GM18519 (cell line): Measurements from ENCODE around the gene TAAR6.
"Not testable (repeated sequence)": the region's sequence is repeated elsewhere in the genome, so short reads cannot be mapped to it uniquely, and the experiment has no call there.

Experiments used
- ATAC-seq: cut with Tn5 transposase; IDR thresholded peaks from one replicate; pipeline ENCODE4 v1.9.1; 2021; ENCODE audit warnings: mild to moderate bottlenecking, moderate library complexity; ENCODE audit not compliant: unreplicated experiment, low FRiP score

TAAR6 gene, protein sequence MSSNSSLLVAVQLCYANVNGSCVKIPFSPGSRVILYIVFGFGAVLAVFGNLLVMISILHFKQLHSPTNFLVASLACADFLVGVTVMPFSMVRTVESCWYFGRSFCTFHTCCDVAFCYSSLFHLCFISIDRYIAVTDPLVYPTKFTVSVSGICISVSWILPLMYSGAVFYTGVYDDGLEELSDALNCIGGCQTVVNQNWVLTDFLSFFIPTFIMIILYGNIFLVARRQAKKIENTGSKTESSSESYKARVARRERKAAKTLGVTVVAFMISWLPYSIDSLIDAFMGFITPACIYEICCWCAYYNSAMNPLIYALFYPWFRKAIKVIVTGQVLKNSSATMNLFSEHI

DNA sequence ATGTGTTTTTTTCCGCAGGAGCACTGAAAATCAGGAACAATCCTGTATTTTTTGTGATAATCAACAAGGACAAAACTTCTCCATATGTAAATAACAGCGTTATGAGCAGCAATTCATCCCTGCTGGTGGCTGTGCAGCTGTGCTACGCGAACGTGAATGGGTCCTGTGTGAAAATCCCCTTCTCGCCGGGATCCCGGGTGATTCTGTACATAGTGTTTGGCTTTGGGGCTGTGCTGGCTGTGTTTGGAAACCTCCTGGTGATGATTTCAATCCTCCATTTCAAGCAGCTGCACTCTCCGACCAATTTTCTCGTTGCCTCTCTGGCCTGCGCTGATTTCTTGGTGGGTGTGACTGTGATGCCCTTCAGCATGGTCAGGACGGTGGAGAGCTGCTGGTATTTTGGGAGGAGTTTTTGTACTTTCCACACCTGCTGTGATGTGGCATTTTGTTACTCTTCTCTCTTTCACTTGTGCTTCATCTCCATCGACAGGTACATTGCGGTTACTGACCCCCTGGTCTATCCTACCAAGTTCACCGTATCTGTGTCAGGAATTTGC is at the start of gene TAAR6:
Gene TAAR6 (plus strand): TSS at position 102 of the 557 bp plus-strand sequence. CDS start 0 bp downstream, at position 102.
- no peak for ATAC-seq

DNA sequence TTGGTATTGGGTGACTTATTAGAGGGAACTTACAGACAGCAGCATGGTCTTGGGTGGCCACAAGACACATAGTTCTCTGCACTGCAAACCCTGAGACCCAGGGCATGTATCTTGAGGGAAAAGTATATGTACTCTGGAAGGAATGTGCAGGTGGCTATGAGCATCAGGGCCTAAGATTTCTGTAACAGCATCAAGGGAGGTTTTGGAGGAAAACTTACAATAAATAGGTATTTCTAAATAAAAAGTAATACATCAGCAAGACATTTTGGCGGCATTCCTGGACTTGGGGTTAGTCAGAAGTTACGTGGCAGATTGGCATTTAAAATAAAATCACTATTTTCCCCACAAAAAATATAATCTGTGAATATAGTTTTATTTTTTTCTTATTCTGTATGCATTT is 49.2 kb upstream of the TAAR6 start:
- ATAC-seq: no peak

DNA sequence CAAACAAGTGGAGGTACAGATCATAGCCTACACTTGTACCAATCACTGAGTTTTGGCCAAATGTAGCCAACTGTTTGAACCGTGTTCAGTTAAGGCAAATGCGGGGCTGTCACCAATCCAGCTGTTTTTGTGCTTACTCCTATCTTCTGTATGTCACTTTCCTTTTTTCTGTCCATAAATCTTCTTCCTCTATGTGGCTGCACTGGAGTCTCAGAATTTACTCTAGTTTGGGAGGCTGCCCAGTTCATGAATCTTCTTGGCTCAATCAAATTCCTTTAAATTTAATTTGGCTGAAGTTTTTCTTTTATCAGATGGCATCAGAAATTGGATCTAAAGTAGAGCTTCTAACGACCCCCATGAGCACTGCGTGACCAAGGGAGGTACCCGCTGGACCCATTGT is 45.5 kb upstream of the TAAR6 start:
- no peak for ATAC-seq

DNA sequence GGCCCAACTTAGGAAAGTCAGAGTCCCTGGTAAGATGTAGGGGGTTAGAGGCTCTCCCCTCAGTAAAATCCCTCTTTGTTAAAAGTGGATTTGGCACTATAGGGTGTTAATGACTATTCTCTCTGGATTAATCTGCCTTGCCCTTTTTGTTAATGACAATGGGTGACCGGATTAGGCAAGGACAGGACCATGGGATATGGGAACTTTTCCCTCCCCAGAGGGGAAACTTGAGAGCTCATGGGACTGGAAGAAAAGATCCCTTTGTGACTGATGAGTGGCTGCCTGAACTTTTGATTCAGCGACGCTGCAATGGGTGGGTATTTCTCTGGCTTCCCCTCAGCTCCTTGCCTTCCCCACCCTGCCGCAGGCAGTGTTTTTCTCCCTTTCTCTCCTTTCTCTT is 44.3 kb upstream of the TAAR6 start:
- no peak for ATAC-seq

DNA sequence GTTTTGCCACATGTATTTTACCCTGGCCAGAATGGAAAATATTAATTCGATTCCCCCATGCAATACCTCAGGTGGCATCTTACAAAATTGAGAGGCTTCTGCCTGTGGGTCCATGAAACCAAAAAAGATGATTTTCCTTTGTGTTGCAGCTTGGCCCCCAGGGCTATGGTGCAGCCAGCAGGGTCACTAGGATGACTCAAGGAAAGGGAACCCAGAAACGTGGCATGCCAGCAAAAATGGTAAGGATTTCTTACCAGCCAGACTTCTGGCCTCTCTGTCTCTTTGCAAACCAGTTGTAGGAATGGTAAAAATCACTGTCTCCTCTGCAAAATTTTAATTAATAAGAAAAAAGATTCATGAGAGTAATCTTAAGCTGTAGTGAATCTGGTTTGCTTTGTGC is 43.7 kb upstream of the TAAR6 start:
- ATAC-seq: no peak

DNA sequence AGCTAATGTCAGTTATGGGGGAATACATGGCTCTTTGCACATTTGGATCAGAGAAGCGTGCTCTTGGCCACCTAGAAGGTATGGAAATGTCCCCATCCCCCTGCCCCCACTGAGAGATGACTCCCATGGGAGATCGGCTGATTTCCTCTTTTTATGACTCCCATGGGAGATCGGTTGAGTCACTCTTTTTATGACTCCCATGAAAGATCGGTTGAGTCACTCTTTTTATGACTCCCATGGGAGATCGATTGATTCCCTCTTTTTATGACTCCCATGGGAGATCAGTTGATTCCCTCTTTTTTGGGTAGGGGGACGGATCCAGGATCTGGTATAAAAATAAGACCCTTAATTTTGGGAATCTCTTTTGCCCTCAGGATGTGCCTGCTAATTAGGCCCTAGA is 42.3 kb upstream of the TAAR6 start:
- ATAC-seq: no peak

DNA sequence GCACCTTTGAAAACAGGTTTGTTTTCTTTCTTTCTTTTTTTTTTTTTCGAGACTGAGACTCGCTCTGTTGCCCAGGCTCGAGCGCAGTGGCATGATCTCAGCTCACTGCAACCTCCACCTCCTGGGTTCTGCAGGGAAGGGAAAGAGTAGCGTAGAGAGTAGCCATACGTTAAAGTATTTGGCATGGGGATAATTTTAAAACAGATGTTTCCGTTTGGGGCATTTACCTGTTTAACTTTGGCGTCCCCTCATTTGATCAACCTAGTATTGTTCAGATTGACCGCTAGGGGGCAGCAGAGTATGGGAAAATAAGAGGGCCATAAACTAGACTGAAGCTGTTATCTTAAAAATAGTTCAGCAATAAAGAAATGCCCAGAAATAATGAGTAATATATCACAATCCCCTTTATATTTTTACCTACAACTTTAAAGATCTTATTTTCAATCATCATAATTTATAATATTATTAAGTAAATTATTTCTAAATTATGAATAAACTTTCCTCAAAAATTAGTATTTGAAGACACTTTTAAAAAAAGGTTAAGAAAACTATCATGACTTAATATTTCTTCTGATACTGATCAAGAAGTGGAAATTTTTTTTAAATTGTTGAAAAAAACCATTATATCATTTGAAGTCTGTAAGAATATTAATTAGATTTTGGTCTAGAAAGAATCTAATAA is 39.7 kb upstream of the TAAR6 start:
- ATAC-seq: no peak

DNA sequence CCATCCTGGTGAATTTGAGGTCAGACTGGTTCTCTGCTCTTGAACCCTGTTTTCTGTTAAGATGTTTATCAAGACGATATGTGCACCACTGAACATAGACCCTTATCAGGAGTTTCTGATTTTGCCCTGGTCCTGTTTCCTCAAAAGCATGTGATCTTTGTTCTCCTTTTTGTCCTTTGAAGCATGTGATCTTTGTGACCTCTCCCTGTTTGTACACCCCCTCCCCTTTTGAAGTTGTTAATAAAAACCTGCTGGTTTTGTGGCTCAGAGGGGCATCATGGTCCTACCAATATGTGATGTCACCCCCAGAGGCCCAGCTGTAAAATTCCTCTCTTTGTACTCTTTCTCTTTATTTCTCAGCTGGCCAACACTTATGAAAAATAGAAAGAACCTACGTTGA is 35.6 kb upstream of the TAAR6 start:
- not testable (repeated sequence) for ATAC-seq

DNA sequence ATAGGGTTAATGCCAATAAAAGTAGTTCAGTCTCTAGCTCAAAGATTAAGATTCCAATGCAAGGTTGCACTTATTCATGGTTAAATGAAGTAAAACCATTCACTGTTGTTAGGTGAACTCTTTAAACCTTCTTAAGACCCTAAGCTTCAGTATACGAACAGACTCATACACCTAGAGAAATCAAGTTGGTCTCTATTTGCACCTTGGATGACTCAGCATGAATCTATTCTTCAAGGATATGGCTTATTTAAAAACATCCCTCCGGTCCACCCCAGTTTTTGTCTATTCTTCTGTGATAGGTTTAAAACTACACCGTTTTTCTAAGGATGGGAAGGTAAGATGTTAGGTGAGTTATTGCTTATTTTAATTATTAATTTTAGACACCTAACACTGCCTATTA is 33.0 kb upstream of the TAAR6 start:
- ATAC-seq: no peak

DNA sequence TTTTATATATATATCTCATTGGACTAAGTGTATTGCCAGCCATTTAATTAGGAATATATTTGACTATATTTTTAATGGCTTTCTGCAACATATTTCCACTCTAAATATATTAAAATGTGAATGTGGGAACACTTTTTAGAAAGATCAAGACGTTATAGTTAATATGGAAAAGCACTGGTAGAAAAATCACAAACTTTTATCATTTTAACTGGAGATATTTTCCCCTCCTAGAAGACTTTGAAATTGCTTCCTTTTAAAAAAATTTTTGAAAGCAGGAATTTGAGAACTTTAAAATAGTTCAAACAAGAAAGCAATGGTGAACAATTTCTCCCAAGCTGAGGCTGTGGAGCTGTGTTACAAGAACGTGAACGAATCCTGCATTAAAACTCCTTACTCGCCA is 32.1 kb upstream of the TAAR6 start, which contains the start of gene TAAR9:
Gene TAAR9 (plus strand): TSS at position 301 of the 400 bp plus-strand sequence. CDS start 13 bp downstream, at position 314.
- no peak for ATAC-seq

DNA sequence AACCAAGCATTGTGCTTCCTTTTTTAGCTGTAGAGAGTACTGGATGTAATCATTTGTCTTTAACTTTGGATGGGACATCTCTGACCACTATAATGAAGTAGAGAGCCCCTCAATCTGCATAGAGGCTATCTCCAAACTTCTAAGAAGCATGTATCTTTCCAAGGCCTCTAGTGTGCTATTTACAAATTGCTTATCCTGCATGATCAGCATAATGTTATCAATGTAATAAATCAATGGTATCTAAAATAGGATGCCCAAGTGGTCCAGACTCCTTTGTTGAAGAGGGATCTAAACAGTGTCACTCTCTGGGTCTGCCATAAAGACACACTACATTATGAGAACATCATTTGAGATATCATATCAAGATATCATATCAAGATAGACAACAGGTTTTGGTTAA is 25.3 kb upstream of the TAAR6 start:
- ATAC-seq: no peak

DNA sequence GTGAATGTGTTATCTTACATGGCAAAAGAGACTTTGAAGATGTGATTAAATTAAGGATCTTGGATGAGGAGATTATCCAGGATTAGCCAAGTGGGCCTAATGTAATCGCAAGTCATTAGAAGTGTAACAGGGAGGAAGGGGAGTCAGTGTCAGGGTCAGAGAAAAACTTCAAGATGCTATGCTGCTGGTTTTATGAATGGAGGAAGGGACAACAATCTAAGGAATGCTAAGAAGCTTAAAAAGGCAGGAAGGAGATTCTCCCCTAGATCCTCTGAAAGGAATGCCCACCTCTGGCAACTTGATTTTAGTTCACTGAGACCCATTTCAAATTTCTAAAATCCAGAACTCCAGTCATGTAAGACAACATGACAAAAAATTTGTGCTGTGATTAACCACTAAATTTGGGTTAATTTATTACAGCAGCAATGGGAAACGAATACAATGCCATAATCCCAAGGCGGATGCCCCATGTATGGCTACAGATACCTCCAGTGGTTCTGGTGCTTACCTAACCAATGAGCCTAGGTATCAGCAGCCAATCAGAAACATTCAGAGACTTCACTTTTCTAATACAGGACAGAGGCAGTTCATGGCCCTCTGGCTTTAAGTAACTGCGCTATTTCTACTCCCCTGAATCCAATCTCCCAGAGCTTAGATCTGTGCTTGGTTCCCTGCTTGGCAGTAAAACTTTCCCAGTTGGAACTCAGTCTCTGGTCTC is 21.2 kb upstream of the TAAR6 start:
- ATAC-seq: no peak

DNA sequence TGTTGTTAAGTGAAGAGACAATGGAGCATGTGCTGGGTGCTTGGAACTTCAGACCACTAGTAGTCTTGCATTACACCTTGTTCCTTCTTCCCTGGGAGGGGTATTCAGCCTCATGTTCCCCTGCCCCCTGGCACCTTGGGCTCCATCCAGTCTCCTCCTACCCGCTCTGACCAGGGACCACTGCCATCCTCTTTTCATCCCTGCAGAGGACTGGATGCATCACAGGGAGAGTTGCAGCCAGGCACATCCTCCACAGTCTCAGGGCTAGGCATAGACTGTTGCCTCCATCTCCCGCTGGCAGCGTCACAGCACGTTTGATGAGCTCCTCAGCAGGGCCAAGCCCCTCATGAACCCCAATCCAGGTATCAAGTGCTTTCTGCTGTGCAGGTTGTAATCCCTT is 18.9 kb upstream of the TAAR6 start:
- ATAC-seq: no peak

DNA sequence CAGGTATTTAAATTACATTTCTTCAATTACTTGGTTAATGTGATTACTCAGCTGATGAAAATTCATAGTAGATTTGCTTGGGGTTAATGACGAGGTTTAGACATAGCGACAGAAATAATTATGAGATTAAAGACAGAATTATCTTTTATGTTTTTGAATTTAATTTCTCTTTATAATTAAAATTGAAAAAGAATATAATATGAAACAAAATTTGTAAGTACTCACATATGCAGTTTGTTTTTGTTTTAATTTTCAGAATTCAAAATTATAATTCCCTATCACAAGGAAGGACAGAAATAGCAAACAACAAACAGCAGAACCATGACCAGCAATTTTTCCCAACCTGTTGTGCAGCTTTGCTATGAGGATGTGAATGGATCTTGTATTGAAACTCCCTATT is 17.8 kb upstream of the TAAR6 start, which contains the start of gene TAAR8:
Gene TAAR8 (plus strand): TSS at position 301 of the 400 bp plus-strand sequence. CDS start 21 bp downstream, at position 322.
- no peak for ATAC-seq

DNA sequence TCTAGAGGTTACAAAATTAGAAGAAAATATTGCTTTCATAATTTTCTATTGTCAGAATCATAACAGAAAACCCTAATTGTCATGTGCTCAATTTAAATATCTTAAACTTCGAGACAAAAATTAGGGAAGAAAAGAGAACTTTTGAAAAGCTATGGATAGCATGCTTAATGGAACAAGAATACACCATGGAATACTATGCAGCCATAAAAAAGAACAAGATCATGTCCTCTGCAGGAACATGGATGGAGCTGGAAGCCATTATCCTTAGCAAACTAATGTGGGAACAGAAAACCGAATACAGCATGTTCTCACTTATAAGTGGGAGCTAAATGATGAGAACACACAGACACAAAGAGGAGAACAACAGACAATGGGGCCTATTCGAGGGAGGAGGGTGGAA is 10.0 kb upstream of the TAAR6 start:
- ATAC-seq: not testable (repeated sequence)

DNA sequence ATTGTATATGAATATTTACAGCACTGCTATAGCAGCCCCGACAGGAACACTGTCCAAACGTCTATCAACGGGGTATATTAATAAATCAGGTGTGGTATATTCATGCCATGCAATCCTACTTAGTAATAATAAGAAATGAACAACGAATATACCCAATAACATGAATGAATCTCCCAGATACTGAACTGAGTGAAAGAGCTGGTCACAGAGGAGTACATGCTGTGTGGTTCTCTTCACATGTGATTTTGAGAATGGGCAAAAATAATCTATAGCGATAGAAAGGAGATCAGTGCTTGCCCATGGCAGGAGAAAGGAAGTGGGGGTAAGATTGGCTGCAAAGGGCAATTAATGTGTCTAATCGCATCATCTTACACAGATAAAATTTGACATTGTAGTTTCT is 3.7 kb upstream of the TAAR6 start:
- ATAC-seq: no peak

DNA sequence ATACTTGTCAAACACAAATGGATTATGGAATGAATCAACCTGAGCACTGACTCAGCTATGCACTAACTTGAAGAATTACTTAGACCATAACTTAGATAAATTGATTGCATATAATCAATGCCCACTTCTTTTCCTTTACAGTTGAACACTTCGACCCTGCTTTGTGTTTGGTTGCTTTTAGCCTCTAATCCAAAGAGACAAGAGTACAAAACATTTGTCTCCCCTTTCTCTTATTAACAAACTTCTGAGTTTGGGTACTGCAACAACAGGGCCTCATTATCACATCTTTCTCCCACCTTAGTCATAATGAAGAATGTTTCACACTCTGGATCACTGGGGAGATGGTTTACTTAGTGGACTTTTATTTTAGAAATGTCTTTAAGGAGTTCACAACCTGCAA is 2.6 kb upstream of the TAAR6 start:
- ATAC-seq: no peak

DNA sequence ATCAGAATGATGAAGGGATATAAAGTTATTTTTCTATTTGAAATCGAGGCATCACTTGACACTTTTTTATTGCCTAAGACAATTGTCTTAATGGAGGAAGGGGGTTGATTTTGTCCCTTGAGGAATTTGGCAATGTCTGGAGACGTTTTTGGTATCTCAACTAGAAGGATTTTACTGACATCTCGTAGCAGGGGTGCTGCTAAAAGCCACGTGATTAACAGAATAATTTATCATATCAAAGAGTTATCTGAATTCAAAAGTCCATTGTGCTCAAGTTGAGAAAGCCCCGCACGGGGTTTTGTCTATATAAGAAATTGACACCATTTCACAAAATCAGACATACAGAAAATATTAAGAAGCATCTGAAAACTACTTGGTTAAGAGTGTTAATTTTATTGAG is 1.5 kb upstream of the TAAR6 start:
- no peak for ATAC-seq

DNA sequence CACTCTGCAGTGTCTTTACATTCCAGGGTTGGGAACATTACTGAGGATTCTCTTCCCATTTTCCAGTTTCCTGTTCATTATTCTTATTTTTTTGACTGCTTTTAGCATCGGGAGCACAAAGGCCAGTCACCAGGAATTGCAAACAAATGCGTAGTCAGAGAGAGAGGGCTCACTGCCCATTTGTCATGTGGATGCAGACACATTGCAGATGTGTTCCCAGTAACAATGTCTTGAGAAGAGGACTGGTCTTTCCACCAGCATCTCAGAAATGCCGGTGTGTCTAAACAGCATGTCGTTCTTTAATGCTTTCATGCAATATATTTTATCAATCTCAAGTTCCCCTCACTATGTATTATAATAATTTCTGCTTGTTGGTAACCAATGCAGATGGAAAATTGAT is 952 bp upstream of the TAAR6 start:
- no peak for ATAC-seq

DNA sequence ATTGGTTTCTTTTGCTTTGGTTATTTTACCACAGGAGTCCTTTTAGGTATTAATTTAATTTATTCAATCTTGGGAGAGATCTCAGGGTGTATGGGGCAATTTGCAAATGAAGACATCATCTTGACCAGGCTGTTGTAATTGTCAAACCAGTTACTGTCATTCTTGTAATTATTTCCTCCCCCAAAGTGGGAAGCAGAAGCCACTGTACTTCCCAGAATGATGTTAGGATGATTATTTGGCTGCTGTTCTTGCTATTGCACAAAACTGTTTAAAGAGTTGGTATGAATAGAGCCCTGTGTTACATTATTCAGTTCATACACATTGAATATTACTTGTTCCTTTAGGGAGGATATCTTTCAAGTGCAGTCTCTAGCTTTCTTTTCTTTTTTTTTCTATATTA is 1.7 kb downstream of the TAAR6 start:
- ATAC-seq: no peak

DNA sequence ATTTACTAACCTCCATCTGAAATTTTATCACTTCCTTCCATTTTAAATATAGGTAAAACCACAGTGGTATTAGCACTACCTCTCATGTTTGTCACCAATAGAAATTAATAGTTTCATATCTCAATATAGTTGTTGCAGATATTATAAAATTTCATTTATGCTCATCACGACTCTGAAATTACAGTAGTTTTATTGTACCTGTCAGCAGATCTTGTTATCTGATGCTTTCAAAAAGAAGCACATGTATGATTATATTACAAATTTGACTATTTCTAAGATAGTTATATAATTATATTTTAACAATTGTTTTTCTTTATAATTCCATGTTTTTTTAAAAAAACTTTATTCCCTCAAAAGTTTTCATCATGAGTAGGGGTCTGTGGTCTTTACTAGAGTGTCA is 14.6 kb downstream of the TAAR6 start:
- no peak for ATAC-seq
